PFSK-1 (cell line): ENCODE data around the gene HLA-DMB.

ENCODE experiments used
- POLR2AphosphoS5 ChIP-seq: IDR thresholded peaks from 2 replicates; pipeline ENCODE4 v1.6.1; 2012; ENCODE audit warnings: low read depth, mild to moderate bottlenecking, control low read depth, low read length, moderate library complexity
- SIN3A ChIP-seq: IDR thresholded peaks from 2 replicates; pipeline ENCODE4 v1.6.1; 2012; ENCODE audit warnings: mild to moderate bottlenecking, low read length, moderate library complexity, borderline replicate concordance; ENCODE audit not compliant: insufficient read depth
- TF ChIP-seq, protein P1 (sequence below), 2 experiments: IDR thresholded peaks; 2 replicates each; pipeline versions ENCODE4 v1.6.1 to v1.8.0; 2011 to 2012; ENCODE audit warnings: low read depth in 2 of 2, low read length in 2 of 2, control low read depth in 1 of 2, inconsistent platforms in 1 of 2, mild to moderate bottlenecking in 1 of 2, moderate library complexity in 1 of 2; ENCODE audit not compliant: insufficient read depth in 1 of 2

DNA sequence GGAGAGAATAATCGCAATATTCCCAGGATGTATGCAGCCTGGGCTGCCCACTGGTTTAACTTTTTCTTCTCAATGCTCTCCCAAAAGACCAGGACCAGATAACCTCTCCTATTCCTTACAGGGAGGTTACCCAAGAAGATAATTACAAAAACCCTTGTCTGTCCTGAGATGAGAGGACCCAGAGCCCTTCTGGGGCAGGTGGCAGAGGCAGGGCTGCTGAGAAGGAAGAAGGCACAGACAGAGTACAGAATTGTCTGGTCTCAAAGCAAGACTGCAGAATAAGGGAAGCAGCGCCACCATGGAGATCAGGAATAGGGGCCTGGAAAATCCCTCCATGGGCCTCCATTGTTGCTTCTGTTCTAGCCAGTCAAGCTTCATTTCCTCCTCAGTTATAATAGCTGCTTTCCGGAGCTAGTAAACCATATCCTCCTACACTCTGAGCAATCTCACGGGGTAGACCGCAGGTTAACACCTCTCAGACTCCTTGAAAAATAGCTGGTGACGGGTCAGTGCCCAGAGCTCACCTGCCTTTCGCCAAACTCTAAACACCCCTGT is 463 bp upstream of the HLA-DMB start:
- TF ChIP-seq, protein P1, sequence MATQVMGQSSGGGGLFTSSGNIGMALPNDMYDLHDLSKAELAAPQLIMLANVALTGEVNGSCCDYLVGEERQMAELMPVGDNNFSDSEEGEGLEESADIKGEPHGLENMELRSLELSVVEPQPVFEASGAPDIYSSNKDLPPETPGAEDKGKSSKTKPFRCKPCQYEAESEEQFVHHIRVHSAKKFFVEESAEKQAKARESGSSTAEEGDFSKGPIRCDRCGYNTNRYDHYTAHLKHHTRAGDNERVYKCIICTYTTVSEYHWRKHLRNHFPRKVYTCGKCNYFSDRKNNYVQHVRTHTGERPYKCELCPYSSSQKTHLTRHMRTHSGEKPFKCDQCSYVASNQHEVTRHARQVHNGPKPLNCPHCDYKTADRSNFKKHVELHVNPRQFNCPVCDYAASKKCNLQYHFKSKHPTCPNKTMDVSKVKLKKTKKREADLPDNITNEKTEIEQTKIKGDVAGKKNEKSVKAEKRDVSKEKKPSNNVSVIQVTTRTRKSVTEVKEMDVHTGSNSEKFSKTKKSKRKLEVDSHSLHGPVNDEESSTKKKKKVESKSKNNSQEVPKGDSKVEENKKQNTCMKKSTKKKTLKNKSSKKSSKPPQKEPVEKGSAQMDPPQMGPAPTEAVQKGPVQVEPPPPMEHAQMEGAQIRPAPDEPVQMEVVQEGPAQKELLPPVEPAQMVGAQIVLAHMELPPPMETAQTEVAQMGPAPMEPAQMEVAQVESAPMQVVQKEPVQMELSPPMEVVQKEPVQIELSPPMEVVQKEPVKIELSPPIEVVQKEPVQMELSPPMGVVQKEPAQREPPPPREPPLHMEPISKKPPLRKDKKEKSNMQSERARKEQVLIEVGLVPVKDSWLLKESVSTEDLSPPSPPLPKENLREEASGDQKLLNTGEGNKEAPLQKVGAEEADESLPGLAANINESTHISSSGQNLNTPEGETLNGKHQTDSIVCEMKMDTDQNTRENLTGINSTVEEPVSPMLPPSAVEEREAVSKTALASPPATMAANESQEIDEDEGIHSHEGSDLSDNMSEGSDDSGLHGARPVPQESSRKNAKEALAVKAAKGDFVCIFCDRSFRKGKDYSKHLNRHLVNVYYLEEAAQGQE (IDR thresholded peaks at IDR 0.05; ENCODE audit: insufficient read depth in 1 of 2, low read depth in 2 of 2, low read length in 2 of 2) = no peak
- TF ChIP-seq SIN3A = no peak
- TF ChIP-seq POLR2AphosphoS5 = no peak
